ENCODE results near the gene IRF8. TPM values are rescaled to one million over a fixed set of nuclear protein-coding genes. Genes with fewer than 3 reads are reported as not detected.

IRF8 gene
- total and polyA plus RNA-seq, 2 of the 13 experiments (the other 11 are each of a cell fraction or from before 2014, with no cell fraction given) = not detected

DNA sequence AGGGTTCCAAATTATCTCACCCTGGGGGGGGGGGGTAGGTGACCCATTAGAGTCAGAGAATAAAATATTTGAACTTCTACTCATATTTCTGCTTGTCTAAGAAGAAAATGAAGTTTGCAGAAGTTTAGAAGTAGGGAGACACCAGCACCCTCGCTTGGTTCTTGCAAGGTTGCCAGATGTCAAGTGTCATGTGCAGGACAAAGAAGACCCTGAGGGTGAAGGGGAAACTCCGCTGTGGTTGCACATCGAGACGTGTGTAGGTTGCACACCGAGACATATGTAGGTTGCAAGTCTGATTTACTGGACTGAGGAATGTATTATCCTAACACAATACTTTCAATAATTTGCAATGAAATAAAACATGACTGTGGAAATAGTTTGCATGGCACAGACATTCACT lies 42.4 kb upstream of the IRF8 start:
- Histone ChIP-seq H3K4me3 (replicated peaks in 1 of 3; ENCODE audit: insufficient read depth in 1 of 3, low read depth in 2 of 3, low read length in 3 of 3) (no peak overlapping the region), H3K79me2 (ENCODE audit: insufficient read depth, low read length) (no peaks in the 10 kb centered on the region), H3K36me3 (replicated peaks in 1 of 2; ENCODE audit: control insufficient read depth in 1 of 2, insufficient read depth in 2 of 2, low read length in 2 of 2) (no peaks in the 10 kb centered on the region), H3K4me2 (ENCODE audit: low read depth, low read length) (no peak overlapping the region), H3K4me1 (ENCODE audit: insufficient read depth, low read length) (peaks cover 18% of the 10 kb centered on the region), H3K9ac (ENCODE audit: insufficient read depth, low read depth, low read length) (no peak overlapping the region), H3K9me3 (ENCODE audit: low read length) (peaks cover 5% of the 10 kb centered on the region; the same call in 1 of the 2 replicates), H2AFZ (ENCODE audit: low read length) (no peak overlapping the region), H3K27me3 (ENCODE audit: control insufficient read depth in 1 of 2, insufficient read depth in 2 of 2, low read length in 2 of 2) (peaks cover 5 to 41% of the 10 kb centered on the region in 2 experiments), H3K27ac (ENCODE audit: extremely low read length, insufficient read depth, low read length) (no peak overlapping the region), H4K20me1 (ENCODE audit: insufficient read depth, low read length) (no peaks in the 10 kb centered on the region)
- in situ Hi-C loops (cut with HindIII; ENCODE audit: extremely low pct_ligation_motif_present, low pct_unique_long_range_greater_than_20kb) = no loop called here
- TF ChIP-seq, protein P1, sequence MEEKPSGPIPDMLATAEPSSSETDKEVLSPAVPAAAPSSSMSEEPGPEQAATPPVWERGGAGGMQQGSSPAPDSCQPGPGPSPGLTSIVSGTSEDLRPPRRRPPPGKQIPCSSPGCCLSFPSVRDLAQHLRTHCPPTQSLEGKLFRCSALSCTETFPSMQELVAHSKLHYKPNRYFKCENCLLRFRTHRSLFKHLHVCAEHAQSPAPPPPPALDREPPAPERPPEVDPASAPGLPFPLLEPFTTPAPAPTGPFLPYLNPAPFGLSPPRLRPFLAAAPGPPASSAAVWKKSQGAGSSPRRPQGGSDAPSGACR (CRISPR knock-in tag; IDR thresholded peaks at IDR 0.05) = no peak
- TF ChIP-seq PAWR (CRISPR knock-in tag; IDR thresholded peaks at IDR 0.05; ENCODE audit: borderline replicate concordance) (no peak), SNAI1 (CRISPR knock-in tag; IDR thresholded peaks at IDR 0.05; ENCODE audit: borderline replicate concordance) (no peak)
- TF ChIP-seq, protein P2, sequence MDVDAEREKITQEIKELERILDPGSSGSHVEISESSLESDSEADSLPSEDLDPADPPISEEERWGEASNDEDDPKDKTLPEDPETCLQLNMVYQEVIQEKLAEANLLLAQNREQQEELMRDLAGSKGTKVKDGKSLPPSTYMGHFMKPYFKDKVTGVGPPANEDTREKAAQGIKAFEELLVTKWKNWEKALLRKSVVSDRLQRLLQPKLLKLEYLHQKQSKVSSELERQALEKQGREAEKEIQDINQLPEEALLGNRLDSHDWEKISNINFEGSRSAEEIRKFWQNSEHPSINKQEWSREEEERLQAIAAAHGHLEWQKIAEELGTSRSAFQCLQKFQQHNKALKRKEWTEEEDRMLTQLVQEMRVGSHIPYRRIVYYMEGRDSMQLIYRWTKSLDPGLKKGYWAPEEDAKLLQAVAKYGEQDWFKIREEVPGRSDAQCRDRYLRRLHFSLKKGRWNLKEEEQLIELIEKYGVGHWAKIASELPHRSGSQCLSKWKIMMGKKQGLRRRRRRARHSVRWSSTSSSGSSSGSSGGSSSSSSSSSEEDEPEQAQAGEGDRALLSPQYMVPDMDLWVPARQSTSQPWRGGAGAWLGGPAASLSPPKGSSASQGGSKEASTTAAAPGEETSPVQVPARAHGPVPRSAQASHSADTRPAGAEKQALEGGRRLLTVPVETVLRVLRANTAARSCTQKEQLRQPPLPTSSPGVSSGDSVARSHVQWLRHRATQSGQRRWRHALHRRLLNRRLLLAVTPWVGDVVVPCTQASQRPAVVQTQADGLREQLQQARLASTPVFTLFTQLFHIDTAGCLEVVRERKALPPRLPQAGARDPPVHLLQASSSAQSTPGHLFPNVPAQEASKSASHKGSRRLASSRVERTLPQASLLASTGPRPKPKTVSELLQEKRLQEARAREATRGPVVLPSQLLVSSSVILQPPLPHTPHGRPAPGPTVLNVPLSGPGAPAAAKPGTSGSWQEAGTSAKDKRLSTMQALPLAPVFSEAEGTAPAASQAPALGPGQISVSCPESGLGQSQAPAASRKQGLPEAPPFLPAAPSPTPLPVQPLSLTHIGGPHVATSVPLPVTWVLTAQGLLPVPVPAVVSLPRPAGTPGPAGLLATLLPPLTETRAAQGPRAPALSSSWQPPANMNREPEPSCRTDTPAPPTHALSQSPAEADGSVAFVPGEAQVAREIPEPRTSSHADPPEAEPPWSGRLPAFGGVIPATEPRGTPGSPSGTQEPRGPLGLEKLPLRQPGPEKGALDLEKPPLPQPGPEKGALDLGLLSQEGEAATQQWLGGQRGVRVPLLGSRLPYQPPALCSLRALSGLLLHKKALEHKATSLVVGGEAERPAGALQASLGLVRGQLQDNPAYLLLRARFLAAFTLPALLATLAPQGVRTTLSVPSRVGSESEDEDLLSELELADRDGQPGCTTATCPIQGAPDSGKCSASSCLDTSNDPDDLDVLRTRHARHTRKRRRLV (CRISPR knock-in tag; IDR thresholded peaks at IDR 0.05) = no peak
- no TSS peak for BruUV-seq (replicated peaks)
- ChIA-PET CTCF (ENCODE audit: low intra/inter-chr PET ratio, low total read pairs) (no interaction called here), POLR2A (no interaction called here)
- ATAC-seq (no peak), FAIRE-seq (no peak), DNase-seq (ENCODE audit: low spot score) (no peak)
- WGBS (ENCODE audit: low lambda C conversion rate) = 53% methylated on average over 5 of the region's 5 CpGs
- intact Hi-C loops (cut with micrococcal nuclease; ENCODE audit: unreplicated experiment) = no loop called here

All from HepG2 (cell line).